GM18519 (cell line): Measurements from ENCODE around the gene HELB.

Experiments
- ATAC-seq: cut with Tn5 transposase; IDR thresholded peaks from one replicate; pipeline ENCODE4 v1.9.1; 2021; ENCODE audit warnings: mild to moderate bottlenecking, moderate library complexity; ENCODE audit not compliant: unreplicated experiment, low FRiP score

Gene HELB

GRCh38 chr12:66352899-66353298 lies 50.6 kb downstream of the HELB start:
- ATAC-seq: no peak

DNA sequence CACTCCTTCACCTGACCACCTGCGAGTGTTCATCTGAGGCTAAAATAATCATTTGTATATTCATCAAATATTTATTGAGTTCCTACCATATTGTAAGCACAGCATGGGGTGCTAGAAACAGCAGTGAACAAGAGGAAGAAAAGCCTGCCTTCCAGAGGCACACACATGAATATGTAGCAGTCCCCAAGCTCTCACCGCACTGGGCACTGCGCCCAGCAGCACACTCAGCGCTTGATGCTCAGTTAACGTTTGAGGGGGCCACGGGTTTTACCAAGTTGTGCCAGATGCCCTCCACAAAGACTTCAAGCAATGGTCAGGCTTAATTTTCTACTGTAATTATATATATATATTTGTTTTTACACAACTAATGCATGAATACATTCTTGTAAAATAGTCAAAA lies 52.0 kb downstream of the HELB start:
- no peak for ATAC-seq

GRCh38 chr12:66359300-66359699 lies 57.0 kb downstream of the HELB start:
- no peak for ATAC-seq

DNA sequence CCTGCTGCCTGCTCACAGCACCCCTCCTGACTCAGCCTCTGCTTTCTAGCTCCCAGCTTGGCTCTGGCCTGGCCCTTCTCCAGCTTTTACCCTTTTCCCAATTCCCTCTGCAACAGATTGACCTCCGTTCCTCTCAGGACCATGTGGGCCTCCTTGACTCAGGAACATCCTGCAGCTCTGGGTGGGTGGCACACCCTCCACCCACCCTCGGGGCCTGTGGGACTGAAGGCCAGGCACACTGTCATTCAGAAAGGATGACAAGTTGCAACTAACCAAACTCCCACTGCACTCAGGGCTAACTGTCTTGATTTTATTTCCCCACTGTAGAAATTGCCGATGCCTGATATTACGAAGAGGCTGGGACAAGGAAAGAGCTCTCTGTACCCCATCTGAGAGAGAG lies 59.4 kb downstream of the HELB start:
- ATAC-seq: no peak

DNA sequence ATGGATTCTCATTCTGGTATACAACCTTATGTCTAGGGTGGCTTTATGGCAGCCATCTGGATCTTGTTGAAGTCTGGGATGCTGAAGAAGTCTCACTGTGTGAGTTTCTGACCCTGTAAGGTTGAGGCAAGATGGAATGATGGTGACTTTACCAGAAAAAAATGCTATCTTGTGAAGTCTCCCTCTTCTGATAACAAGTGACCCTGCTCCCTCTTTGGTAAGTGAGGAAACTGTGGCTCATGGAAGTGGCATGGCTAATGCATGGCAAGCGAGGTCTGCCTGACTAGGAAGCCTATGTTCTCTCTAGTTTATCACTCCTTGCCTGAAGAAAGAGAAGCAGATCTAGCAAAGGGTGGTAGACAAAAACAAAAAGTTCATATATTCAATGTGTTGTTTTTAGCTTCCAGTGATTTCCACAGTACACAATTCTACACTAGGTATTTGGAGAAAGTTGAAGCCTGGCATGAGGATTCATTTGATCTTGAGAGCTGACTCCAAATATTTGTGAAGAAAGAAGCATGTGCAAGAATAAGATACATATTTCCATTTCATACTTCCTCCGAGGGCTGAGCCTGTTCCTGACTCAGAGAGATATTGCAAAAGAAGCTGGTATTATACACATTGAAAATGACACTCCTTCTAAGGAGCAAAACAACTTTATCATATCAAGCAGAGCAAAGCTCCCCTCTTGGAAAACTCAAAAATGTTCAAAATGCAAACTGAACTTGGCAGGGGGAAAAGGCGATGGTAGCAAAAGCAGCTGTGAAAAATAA lies 63.6 kb downstream of the HELB start:
- ATAC-seq: no peak

- ATAC-seq: no peak
Measured at GRCh38 chr12:66367015-66367667, 64.8 kb downstream of the HELB start.

DNA sequence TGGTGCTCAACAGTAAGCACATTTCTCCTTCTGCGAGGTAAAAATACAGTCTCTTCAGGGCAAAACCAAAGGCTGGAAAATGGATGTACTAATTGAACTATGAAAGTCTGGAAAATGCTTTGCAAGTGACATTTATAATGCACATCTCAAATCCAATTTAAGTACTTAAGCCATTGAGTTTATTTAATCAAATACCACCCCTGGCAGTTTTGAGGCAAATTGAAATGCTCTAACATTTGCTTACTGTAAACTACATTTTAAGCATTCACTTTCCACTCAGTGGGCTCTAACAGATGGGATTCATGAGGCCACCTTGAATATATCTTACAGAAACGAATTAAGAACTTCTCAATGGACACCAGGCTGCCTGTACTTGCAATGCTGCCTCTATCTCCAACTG lies 69.7 kb downstream of the HELB start:
- ATAC-seq: no peak

- no peak for ATAC-seq
Measured at GRCh38 chr12:66375560-66375959, 73.3 kb downstream of the HELB start.

- ATAC-seq: no peak
Measured at GRCh38 chr12:66379616-66380015, 77.3 kb downstream of the HELB start.

DNA sequence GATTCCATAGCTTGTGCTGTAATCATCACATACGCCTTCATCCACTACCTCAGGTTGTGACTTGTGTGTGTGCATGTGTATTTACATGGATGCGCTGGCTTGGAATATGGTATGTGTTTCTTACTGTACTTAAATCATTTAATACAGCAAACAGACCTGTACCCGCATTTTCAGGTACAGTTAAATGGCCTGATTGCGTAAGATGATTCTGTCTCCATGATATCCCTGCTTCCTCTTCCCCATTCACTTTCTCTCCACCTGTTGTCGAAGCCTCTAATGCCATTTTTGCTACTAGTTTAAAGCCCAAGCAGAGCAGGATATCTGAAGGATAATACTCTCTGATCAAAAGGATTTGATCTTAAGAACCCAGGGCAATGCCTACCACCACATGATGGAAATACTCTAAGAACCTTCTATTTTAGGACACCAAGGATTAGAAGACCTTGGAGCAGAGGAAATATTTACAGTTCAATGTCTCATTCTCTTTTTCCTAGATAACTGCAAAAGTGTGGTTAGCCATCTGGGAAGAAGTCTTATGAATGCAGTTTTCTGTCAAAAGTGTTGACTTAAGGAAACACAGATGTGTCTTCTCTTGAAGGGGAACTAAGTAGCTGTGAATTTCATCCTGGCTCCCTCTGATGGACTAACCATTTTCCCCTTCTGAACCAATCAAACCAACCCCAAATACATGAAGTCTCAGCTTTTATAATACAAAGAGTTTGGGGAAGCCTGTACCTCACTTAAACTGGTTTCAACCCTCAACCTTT lies 78.7 kb downstream of the HELB start:
- no peak for ATAC-seq

DNA sequence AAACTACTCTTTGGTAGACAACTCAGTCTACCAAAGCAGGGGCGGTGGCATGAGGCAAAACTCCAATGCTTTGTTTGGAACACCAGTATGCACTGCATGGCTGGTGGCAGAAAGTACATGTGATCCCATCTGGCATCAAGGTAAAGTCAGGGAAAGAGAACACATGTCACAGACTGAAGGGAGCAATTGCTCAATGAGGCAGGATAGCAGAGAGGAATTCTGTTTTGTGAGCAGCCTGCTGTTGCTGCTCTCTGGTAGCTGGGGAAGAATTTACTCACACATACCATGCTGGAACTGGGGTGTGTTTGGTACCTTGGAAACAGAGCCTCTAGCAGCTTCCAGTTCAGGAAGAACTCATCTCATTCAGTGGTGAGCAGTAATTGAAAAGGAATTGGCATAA lies 84.8 kb downstream of the HELB start:
- ATAC-seq: no peak
